ENCODE results near the gene EEPD1. TPM values are rescaled to one million over a fixed set of nuclear protein-coding genes. Genes with fewer than 3 reads are reported as not detected.

The EEPD1 gene
- polyA plus RNA-seq, 1 of the 3 experiments (the other 2 are of a cell fraction), result 5.0 TPM

DNA sequence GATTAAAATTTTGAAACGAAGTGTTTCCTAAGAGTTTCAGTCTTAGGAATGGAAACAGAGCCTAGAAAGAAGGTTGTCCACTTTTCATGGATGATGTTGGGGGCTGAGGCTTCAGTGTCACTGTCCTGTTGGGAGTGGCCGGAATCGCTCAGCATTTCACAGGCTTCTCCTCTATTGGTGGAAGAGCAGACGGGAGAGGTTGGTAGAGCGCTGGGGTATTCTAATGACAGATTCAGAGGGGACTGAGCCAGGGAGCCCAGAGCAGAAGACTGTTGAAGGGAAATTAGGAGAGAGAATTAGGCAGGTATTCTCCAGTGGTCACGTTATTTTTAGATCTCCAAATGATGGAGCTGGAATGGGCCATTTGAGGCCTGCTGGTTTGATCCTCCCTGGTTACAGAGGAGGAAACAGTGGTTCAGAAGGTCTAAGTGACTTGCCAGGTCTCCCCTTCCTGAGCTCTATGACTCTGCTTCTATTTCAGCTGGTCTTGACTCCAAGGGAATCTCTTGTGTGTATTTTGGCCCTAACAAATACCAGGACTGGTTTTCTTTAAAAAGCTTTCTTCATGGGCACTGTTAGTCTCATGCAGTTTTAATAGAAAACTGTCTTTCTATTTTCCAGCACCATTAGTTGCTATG lies 35.7 kb upstream of the EEPD1 start:
- ChIA-PET CTCF (interaction anchor here (0.6 to 3.7 kb wide), 3 partner anchors 25 to 174 kb away, joined by 3 to 14 read pairs (median 8); no protein-coding TSS in a partner anchor), POLR2A (interaction anchor here (0.6 kb wide), 1 partner anchor 86 kb away, joined by 4 read pairs; no protein-coding TSS in a partner anchor)
- Histone ChIP-seq H3K4me1 (ENCODE audit: control insufficient read depth in 1 of 2, insufficient read depth in 2 of 2, low read depth in 1 of 2, low read length in 1 of 2) (peaks cover 30 to 35% of the 10 kb centered on the region in 2 experiments), H2AFZ (ENCODE audit: low read depth) (peak overlapping the region; percentile 61), H3K27ac (ENCODE audit: low read depth in 2 of 2, low read length in 1 of 2) (peak overlapping the region in 1 of 2 experiments; percentile 95; a peak in 2 of 4 replicates), H3K9ac (peak overlapping the region; percentile 64), H3K27me3 (ENCODE audit: insufficient read depth) (no peaks in the 10 kb centered on the region), H3K36me3 (replicated peaks in 1 of 2; ENCODE audit: control insufficient read depth in 1 of 2, insufficient read depth in 2 of 2, low read length in 1 of 2) (no peaks in the 10 kb centered on the region), H3K4me3 (ENCODE audit: low read depth in 2 of 2, low read length in 1 of 2) (no peak overlapping the region), H3K9me2 (no peaks in the 10 kb centered on the region), H3K9me3 (peaks cover 4% of the 10 kb centered on the region), H3K4me2 (peak overlapping the region; percentile 61), H4K20me1 (ENCODE audit: insufficient read depth) (no peaks in the 10 kb centered on the region), H3K79me2 (ENCODE audit: insufficient read depth) (no peaks in the 10 kb centered on the region), H3F3A (replicated peaks; ENCODE audit: insufficient read depth) (peaks cover 28% of the 10 kb centered on the region)
- WGBS (ENCODE audit: low lambda C conversion rate), result 84% methylated on average over 6 of the region's 6 CpGs
- TF ChIP-seq USF1 (IDR thresholded peaks at IDR 0.05; ENCODE audit: borderline replicate concordance, low read depth) (no peak), TEAD4 (IDR thresholded peaks at IDR 0.05; ENCODE audit: borderline replicate concordance, insufficient read depth) (no peak), CHD2 (IDR thresholded peaks at IDR 0.05; ENCODE audit: low read length, partially characterized antibody) (no peak), RXRA (IDR thresholded peaks at IDR 0.05; ENCODE audit: borderline replicate concordance, low read depth) (no peak), FOSL2 (IDR thresholded peaks at IDR 0.05; ENCODE audit: borderline replicate concordance, low read depth) (no peak), TAF1 (IDR thresholded peaks at IDR 0.05; ENCODE audit: borderline replicate concordance, low read depth, low read length) (no peak), CTCF (IDR thresholded peaks at IDR 0.05) (no peak), NFIC (IDR thresholded peaks at IDR 0.05; ENCODE audit: borderline replicate concordance) (no peak), FOXJ3 (CRISPR knock-in tag; IDR thresholded peaks at IDR 0.05) (no peak), GABPA (IDR thresholded peaks at IDR 0.05; ENCODE audit: low read depth) (no peak), FOXM1 (IDR thresholded peaks at IDR 0.05; ENCODE audit: low read depth) (no peak), GATA2 (CRISPR knock-in tag; IDR thresholded peaks at IDR 0.05) (no peak), EZH2phosphoT487 (IDR thresholded peaks at IDR 0.05; ENCODE audit: borderline replicate concordance, low read depth) (no peak)
- TF ChIP-seq, protein P1, sequence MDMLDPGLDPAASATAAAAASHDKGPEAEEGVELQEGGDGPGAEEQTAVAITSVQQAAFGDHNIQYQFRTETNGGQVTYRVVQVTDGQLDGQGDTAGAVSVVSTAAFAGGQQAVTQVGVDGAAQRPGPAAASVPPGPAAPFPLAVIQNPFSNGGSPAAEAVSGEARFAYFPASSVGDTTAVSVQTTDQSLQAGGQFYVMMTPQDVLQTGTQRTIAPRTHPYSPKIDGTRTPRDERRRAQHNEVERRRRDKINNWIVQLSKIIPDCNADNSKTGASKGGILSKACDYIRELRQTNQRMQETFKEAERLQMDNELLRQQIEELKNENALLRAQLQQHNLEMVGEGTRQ (IDR thresholded peaks at IDR 0.05; ENCODE audit: borderline replicate concordance, low read depth, low read length), result no peak
- TF ChIP-seq, protein P2, sequence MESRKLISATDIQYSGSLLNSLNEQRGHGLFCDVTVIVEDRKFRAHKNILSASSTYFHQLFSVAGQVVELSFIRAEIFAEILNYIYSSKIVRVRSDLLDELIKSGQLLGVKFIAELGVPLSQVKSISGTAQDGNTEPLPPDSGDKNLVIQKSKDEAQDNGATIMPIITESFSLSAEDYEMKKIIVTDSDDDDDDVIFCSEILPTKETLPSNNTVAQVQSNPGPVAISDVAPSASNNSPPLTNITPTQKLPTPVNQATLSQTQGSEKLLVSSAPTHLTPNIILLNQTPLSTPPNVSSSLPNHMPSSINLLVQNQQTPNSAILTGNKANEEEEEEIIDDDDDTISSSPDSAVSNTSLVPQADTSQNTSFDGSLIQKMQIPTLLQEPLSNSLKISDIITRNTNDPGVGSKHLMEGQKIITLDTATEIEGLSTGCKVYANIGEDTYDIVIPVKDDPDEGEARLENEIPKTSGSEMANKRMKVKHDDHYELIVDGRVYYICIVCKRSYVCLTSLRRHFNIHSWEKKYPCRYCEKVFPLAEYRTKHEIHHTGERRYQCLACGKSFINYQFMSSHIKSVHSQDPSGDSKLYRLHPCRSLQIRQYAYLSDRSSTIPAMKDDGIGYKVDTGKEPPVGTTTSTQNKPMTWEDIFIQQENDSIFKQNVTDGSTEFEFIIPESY (IDR thresholded peaks at IDR 0.05; ENCODE audit: borderline replicate concordance, low read depth), result no peak
- DNase-seq, result no peak

Measured in SK-N-SH (cell line).